NCI-H1694 (cell line): Measurements from ENCODE around the gene TDRD1.
A peak's percentile ranks its signal among the peaks of the same experiment; 100 is the strongest.

Experiments used
- DNase-seq: peaks from one replicate; lab custom pipeline; 2025; lab: John Stamatoyannopoulos, UW

TDRD1 gene

GRCh38 chr10:114265392-114266053 is 86.4 kb downstream of the TDRD1 start:
- DNase-seq = no peak

- DNase-seq = peak; percentile 32
Measured at GRCh38 chr10:114266521-114266920, 87.4 kb downstream of the TDRD1 start.

- DNase-seq = no peak
Measured at GRCh38 chr10:114271075-114271778, 92.1 kb downstream of the TDRD1 start.

- no peak for DNase-seq
Measured at GRCh38 chr10:114271779-114272167, 92.6 kb downstream of the TDRD1 start.

GRCh38 chr10:114272696-114273095 is 93.5 kb downstream of the TDRD1 start:
- no peak for DNase-seq

GRCh38 chr10:114273910-114274309 is 94.8 kb downstream of the TDRD1 start:
- no peak for DNase-seq

GRCh38 chr10:114274616-114275453 is 95.7 kb downstream of the TDRD1 start:
- DNase-seq = no peak

- no peak for DNase-seq
Measured at GRCh38 chr10:114276066-114276465, 96.9 kb downstream of the TDRD1 start.

- DNase-seq = no peak
Measured at GRCh38 chr10:114276671-114277070, 97.5 kb downstream of the TDRD1 start.

- no peak for DNase-seq
Measured at GRCh38 chr10:114278140-114278883, 99.2 kb downstream of the TDRD1 start.

- DNase-seq = no peak
Measured at GRCh38 chr10:114278884-114279191, 99.7 kb downstream of the TDRD1 start.

GRCh38 chr10:114279289-114279688 is 100.1 kb downstream of the TDRD1 start:
- DNase-seq = no peak

- no peak for DNase-seq
Measured at GRCh38 chr10:114279901-114280644, 100.9 kb downstream of the TDRD1 start.

GRCh38 chr10:114281006-114281405 is 101.9 kb downstream of the TDRD1 start:
- DNase-seq = no peak

GRCh38 chr10:114281461-114281860 is 102.3 kb downstream of the TDRD1 start:
- no peak for DNase-seq
